ENCODE measurements around the gene CALR3.

CALR3 gene

DNA sequence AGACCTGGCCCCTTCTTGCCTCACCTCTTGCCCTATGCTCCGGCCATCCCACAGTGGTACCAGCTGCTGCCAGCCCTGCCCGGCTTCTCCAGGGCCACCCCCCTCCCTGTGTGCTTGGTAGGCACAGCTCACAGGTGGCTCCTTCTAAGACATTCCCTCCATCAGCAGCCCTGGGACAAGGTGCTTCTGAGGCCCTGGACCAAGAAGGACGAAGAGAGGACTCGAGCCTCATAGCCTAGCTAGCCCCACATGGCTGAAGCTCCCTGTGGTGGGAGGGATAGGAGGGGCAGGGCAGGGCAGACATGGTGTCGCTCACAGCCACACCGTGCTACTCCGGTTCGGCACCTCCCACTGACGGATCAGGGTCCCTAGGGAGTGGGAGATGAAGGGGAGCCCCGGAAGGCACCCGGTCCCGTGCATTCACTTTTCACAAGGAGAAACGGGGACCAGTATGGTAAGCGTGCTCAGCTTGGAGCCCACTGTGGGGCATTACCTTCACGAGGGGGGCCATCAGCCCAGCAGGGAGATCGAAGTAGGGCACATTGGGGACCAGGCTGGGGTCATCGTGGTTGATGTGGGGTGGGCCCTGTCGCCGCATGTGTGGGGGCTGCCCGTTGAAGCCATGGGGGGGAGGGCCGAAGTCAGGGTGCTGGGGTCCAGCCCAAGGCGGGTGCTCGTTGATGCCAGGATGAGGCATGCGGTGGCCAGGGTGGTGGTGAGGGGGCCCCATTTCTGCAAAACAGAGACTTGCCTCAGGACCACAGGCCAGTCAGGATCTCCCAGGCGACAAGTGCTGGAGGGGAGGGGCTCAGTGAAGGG lies 26.8 kb upstream of the CALR3 start:
- no peaks in the 10 kb centered on the region for H3K27me3 ChIP-seq (ENCODE audit: low read depth, low read length)
- H3K27ac ChIP-seq (ENCODE audit: low read length), result no peak overlapping the region
- H3K4me1 ChIP-seq (ENCODE audit: low read length), result no peaks in the 10 kb centered on the region
- peaks cover 84% of the 10 kb centered on the region for H3K36me3 ChIP-seq (replicated peaks; ENCODE audit: low read depth, low read length)
- H3K79me2 ChIP-seq (ENCODE audit: low read length), result no peaks in the 10 kb centered on the region; the same call in 1 of the 2 replicates
- no peak overlapping the region for H3K9ac ChIP-seq (ENCODE audit: low read length)
- no peak overlapping the region for H3K4me2 ChIP-seq (ENCODE audit: low read length)
- H3K4me3 ChIP-seq (ENCODE audit: low read length), result no peak overlapping the region
- no peak for TF ChIP-seq EZH2phosphoT487 (IDR thresholded peaks at IDR 0.05; ENCODE audit: low read depth)
- TF ChIP-seq, protein P1, sequence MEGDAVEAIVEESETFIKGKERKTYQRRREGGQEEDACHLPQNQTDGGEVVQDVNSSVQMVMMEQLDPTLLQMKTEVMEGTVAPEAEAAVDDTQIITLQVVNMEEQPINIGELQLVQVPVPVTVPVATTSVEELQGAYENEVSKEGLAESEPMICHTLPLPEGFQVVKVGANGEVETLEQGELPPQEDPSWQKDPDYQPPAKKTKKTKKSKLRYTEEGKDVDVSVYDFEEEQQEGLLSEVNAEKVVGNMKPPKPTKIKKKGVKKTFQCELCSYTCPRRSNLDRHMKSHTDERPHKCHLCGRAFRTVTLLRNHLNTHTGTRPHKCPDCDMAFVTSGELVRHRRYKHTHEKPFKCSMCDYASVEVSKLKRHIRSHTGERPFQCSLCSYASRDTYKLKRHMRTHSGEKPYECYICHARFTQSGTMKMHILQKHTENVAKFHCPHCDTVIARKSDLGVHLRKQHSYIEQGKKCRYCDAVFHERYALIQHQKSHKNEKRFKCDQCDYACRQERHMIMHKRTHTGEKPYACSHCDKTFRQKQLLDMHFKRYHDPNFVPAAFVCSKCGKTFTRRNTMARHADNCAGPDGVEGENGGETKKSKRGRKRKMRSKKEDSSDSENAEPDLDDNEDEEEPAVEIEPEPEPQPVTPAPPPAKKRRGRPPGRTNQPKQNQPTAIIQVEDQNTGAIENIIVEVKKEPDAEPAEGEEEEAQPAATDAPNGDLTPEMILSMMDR (IDR thresholded peaks at IDR 0.05; ENCODE audit: low read depth, low read length), result no peak
- H3K9me3 ChIP-seq (ENCODE audit: insufficient read depth, low read length), result no peaks in the 10 kb centered on the region
- no peak overlapping the region for H2AFZ ChIP-seq (ENCODE audit: low read depth, low read length)
- no peaks in the 10 kb centered on the region for H4K20me1 ChIP-seq (ENCODE audit: insufficient read depth, low read length)

GRCh38 chr19:16521715-16522289 lies 25.8 kb upstream of the CALR3 start:
- Histone ChIP-seq H3K4me2 (ENCODE audit: low read length) (no peak overlapping the region), H3K36me3 (replicated peaks; ENCODE audit: low read depth, low read length) (peaks cover 83% of the 10 kb centered on the region), H3K4me3 (ENCODE audit: low read length) (no peak overlapping the region), H3K27ac (ENCODE audit: low read length) (no peak overlapping the region), H3K4me1 (ENCODE audit: low read length) (no peaks in the 10 kb centered on the region), H3K9ac (ENCODE audit: low read length) (no peak overlapping the region), H4K20me1 (ENCODE audit: insufficient read depth, low read length) (no peaks in the 10 kb centered on the region), H2AFZ (ENCODE audit: low read depth, low read length) (no peak overlapping the region), H3K79me2 (ENCODE audit: low read length) (no peaks in the 10 kb centered on the region; the same call in 1 of the 2 replicates), H3K27me3 (ENCODE audit: low read depth, low read length) (no peaks in the 10 kb centered on the region), H3K9me3 (ENCODE audit: insufficient read depth, low read length) (no peaks in the 10 kb centered on the region)
- TF ChIP-seq EZH2phosphoT487 (IDR thresholded peaks at IDR 0.05; ENCODE audit: low read depth), result no peak
- TF ChIP-seq, protein P1 (IDR thresholded peaks at IDR 0.05; ENCODE audit: low read depth, low read length), result no peak

- Histone ChIP-seq H3K79me2 (ENCODE audit: low read length) (no peaks in the 10 kb centered on the region; the same call in 1 of the 2 replicates), H3K36me3 (replicated peaks; ENCODE audit: low read depth, low read length) (peaks cover 82% of the 10 kb centered on the region), H3K9me3 (ENCODE audit: insufficient read depth, low read length) (no peaks in the 10 kb centered on the region), H3K27ac (ENCODE audit: low read length) (no peak overlapping the region), H3K4me1 (ENCODE audit: low read length) (no peaks in the 10 kb centered on the region), H3K4me3 (ENCODE audit: low read length) (no peak overlapping the region), H3K4me2 (ENCODE audit: low read length) (no peak overlapping the region), H4K20me1 (ENCODE audit: insufficient read depth, low read length) (no peaks in the 10 kb centered on the region), H3K27me3 (ENCODE audit: low read depth, low read length) (no peaks in the 10 kb centered on the region), H3K9ac (ENCODE audit: low read length) (no peak overlapping the region), H2AFZ (ENCODE audit: low read depth, low read length) (no peak overlapping the region)
- TF ChIP-seq, protein P1 (IDR thresholded peaks at IDR 0.05; ENCODE audit: low read depth, low read length), result no peak
- TF ChIP-seq EZH2phosphoT487 (IDR thresholded peaks at IDR 0.05; ENCODE audit: low read depth), result no peak
These were observed 25.1 kb upstream of the CALR3 start for GRCh38 chr19:16520986-16521624.

Data from OCI-LY3 (cell line).